Measurements from ENCODE around the gene RFX4. TPM values are rescaled to one million over a fixed set of nuclear protein-coding genes. Genes with fewer than 3 reads are reported as not detected.

Gene RFX4
- polyA plus RNA-seq, 1 donor (not counting 4 experiments of a cell fraction or from before 2014, with no cell fraction given), result not detected

DNA sequence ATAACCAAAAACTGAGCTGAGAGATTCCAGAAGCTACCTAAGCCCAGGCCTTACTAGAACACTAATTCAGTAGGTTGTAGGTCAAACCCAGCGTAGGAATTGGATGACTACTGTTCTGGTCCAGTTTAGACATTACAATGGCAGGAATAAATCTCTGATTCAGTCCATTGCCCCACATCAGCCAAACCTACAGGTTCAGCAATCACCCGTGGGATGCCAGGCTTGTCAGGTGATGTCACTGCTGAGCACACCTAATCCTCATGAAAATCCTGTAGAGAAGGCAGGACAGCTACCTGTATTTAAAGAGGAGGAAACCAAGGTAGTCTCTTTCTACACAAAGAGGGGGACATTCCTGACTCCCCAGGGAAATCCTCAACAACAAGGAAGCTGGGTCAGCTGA, 63.7 kb downstream of the RFX4 start:
- Histone ChIP-seq H3K4me1 (ENCODE audit: control insufficient read depth, extremely low read depth, insufficient read depth, low read length) (no peaks in the 10 kb centered on the region), H3K4me2 (ENCODE audit: control insufficient read depth, extremely low read depth, insufficient read depth, low read depth, low read length) (no peak overlapping the region), H3K36me3 (ENCODE audit: control insufficient read depth in 2 of 2, extremely low read depth in 1 of 2, insufficient read depth in 2 of 2, low read length in 2 of 2) (no peaks in the 10 kb centered on the region), H2AFZ (ENCODE audit: control insufficient read depth, low read length) (no peak overlapping the region), H3K9ac (ENCODE audit: control insufficient read depth, extremely low read depth, insufficient read depth, low read length) (no peak overlapping the region), H3K27ac (ENCODE audit: control insufficient read depth, insufficient read depth, low read length) (no peak overlapping the region), H3K27me3 (ENCODE audit: control insufficient read depth, extremely low read depth, insufficient read depth, low read length) (peaks cover 31% of the 10 kb centered on the region), H3K9me3 (ENCODE audit: control insufficient read depth, low read depth, low read length) (no peaks in the 10 kb centered on the region), H3K79me2 (ENCODE audit: control insufficient read depth, insufficient read depth, low read length) (no peaks in the 10 kb centered on the region), H3K9me1 (ENCODE audit: control insufficient read depth, extremely low read depth, insufficient read depth, low read length) (no peaks in the 10 kb centered on the region), H3K4me3 (ENCODE audit: control insufficient read depth in 2 of 3, extremely low read depth in 1 of 3, insufficient read depth in 2 of 3, low read depth in 1 of 3, low read length in 3 of 3) (no peak overlapping the region), H4K20me1 (ENCODE audit: control insufficient read depth, extremely low read depth, insufficient read depth, low read length) (no peaks in the 10 kb centered on the region)
- dilution Hi-C loops (cut with MboI; ENCODE audit: extremely low pct_ligation_motif_present, low sequenced_read_pairs), result no loop called here
- TF ChIP-seq EZH2 (IDR thresholded peaks at IDR 0.05; ENCODE audit: low read length) (no peak), CTCF (optimal IDR thresholded peaks at IDR 0.05 in 1 of 3, IDR thresholded peaks at IDR 0.05 in 1 of 3, conservative IDR thresholded peaks at IDR 0.05 in 1 of 3; ENCODE audit: extremely low read depth in 1 of 3, insufficient read depth in 2 of 3, low read length in 3 of 3) (no peak)
- DNase-seq (ENCODE audit: low read depth, low spot score) (no peak), FAIRE-seq (no peak)

GRCh38 chr12:106647793-106648514, 65.2 kb downstream of the RFX4 start:
- H2AFZ ChIP-seq (ENCODE audit: control insufficient read depth, low read length), result no peak overlapping the region
- TF ChIP-seq EZH2 (IDR thresholded peaks at IDR 0.05; ENCODE audit: low read length) (no peak), CTCF (optimal IDR thresholded peaks at IDR 0.05 in 1 of 3, IDR thresholded peaks at IDR 0.05 in 1 of 3, conservative IDR thresholded peaks at IDR 0.05 in 1 of 3; ENCODE audit: extremely low read depth in 1 of 3, insufficient read depth in 2 of 3, low read length in 3 of 3) (no peak)

More at GRCh38 chr12:106647793-106648514, 65.2 kb downstream of the RFX4 start:
- no peaks in the 10 kb centered on the region for H3K9me1 ChIP-seq (ENCODE audit: control insufficient read depth, extremely low read depth, insufficient read depth, low read length)
- no peak overlapping the region for H3K4me3 ChIP-seq (ENCODE audit: control insufficient read depth in 2 of 3, extremely low read depth in 1 of 3, insufficient read depth in 2 of 3, low read depth in 1 of 3, low read length in 3 of 3)
- H3K36me3 ChIP-seq (ENCODE audit: control insufficient read depth in 2 of 2, extremely low read depth in 1 of 2, insufficient read depth in 2 of 2, low read length in 2 of 2), result no peaks in the 10 kb centered on the region
- no peak overlapping the region for H3K27ac ChIP-seq (ENCODE audit: control insufficient read depth, insufficient read depth, low read length)
- FAIRE-seq, result no peak
- no peaks in the 10 kb centered on the region for H3K79me2 ChIP-seq (ENCODE audit: control insufficient read depth, insufficient read depth, low read length)
- H3K4me1 ChIP-seq (ENCODE audit: control insufficient read depth, extremely low read depth, insufficient read depth, low read length), result no peaks in the 10 kb centered on the region
- no peak overlapping the region for H3K9ac ChIP-seq (ENCODE audit: control insufficient read depth, extremely low read depth, insufficient read depth, low read length)
- H3K9me3 ChIP-seq (ENCODE audit: control insufficient read depth, low read depth, low read length), result no peaks in the 10 kb centered on the region
- H4K20me1 ChIP-seq (ENCODE audit: control insufficient read depth, extremely low read depth, insufficient read depth, low read length), result no peaks in the 10 kb centered on the region
- no peak for DNase-seq (ENCODE audit: low read depth, low spot score)
- H3K4me2 ChIP-seq (ENCODE audit: control insufficient read depth, extremely low read depth, insufficient read depth, low read depth, low read length), result no peak overlapping the region
- dilution Hi-C loops (cut with MboI; ENCODE audit: extremely low pct_ligation_motif_present, low sequenced_read_pairs), result no loop called here
- peaks cover 33% of the 10 kb centered on the region for H3K27me3 ChIP-seq (ENCODE audit: control insufficient read depth, extremely low read depth, insufficient read depth, low read length)

Measured in keratinocyte (primary cell).